Natural killer cell (primary cell): ENCODE results near the gene PPL. TPM values are rescaled to one million over a fixed set of nuclear protein-coding genes. Genes with fewer than 3 reads are reported as not detected.

Source experiments
- ATAC-seq, 3 donors: fragments of 150-1000 bp in 2 of 3; fragments of 200-7000 bp in 1 of 3; cut with Tn5 transposase; 1 replicate in 1 of 3; 2 replicates in 2 of 3; pipeline ENCODE4 v1.10.0; 2021; ENCODE audit warnings: mild to moderate bottlenecking in 2 of 3, moderate library complexity in 2 of 3
- DNase-seq, 2 donors: peaks; one replicate each; pipeline versions ENCODE4 v3.0.0 to v3.0.0-alpha.2; 2013 to 2021; ENCODE audit warnings: mixed read lengths in 1 of 2
- H3K27ac ChIP-seq: one replicate; pipeline ENCODE4 v1.5.1; 2013; ENCODE audit warnings: mild to moderate bottlenecking, low read length
- H3K27me3 ChIP-seq: one replicate; pipeline ENCODE4 v1.6.1; 2013; ENCODE audit warnings: low read length; ENCODE audit not compliant: control insufficient read depth, insufficient read depth
- H3K36me3 ChIP-seq: one replicate; pipeline ENCODE4 v1.6.1; 2013; ENCODE audit warnings: low read length; ENCODE audit not compliant: control insufficient read depth, insufficient read depth
- H3K4me1 ChIP-seq: one replicate; pipeline ENCODE4 v1.6.1; 2013; ENCODE audit warnings: low read length; ENCODE audit not compliant: control insufficient read depth, insufficient read depth
- H3K4me3 ChIP-seq: one replicate; pipeline ENCODE4 v1.5.1; 2013; ENCODE audit warnings: low read length
- H3K9me3 ChIP-seq: one replicate; pipeline ENCODE4 v1.6.1; 2013; ENCODE audit warnings: low read length; ENCODE audit not compliant: control insufficient read depth, insufficient read depth
- H3K27ac Mint-ChIP-seq, 2 donors: one replicate each; pipeline ENCODE4 v1.8.0; 2022; ENCODE audit warnings: mild to moderate bottlenecking in 2 of 2, mixed read lengths in 2 of 2, moderate library complexity in 1 of 2
- H3K27me3 Mint-ChIP-seq, 2 donors: one replicate each; pipeline ENCODE4 v1.8.0; 2022; ENCODE audit warnings: low read depth in 2 of 2, mixed read lengths in 2 of 2
- H3K36me3 Mint-ChIP-seq: one replicate; pipeline ENCODE4 v1.8.0; 2022; ENCODE audit warnings: mixed read lengths
- H3K4me1 Mint-ChIP-seq, 2 donors: one replicate each; pipeline ENCODE4 v1.8.0; 2022; ENCODE audit warnings: mixed read lengths in 2 of 2
- H3K4me3 Mint-ChIP-seq: one replicate; pipeline ENCODE4 v1.8.0; 2022; ENCODE audit warnings: mild to moderate bottlenecking, moderate library complexity, mixed read lengths
- H3K9me3 Mint-ChIP-seq, 2 donors: one replicate each; pipeline ENCODE4 v1.8.0; 2022; ENCODE audit warnings: mixed read lengths in 2 of 2
- CTCF ChIP-seq: fragments of 200-600 bp; IDR thresholded peaks from one replicate; pipeline ENCODE4 v1.8.0; 2022; ENCODE audit warnings: antibody characterized with exemption
- WGBS: methylation state at CpG from one replicate; pipeline ENCODE4 v1.1.7; 2013; ENCODE audit warnings: missing lambda C conversion rate; ENCODE audit not compliant: insufficient coverage; 5-methylcytosine and 5-hydroxymethylcytosine counted together
- intact Hi-C: fragments of 100-400 bp; cut with micrococcal nuclease; formaldehyde crosslinking; loops from one replicate; pipeline ENCODE4 v1.14.2; 2022
- total RNA-seq, 4 donors: library from RNA; stranded (reverse); fragments of 120-200 nt in 1 of 4; gene quantifications; one replicate each; pipeline versions ENCODE4 v1.2.3 to v1.2.4, GENCODE V29; 2013 to 2022

PPL gene
- total RNA-seq, 3 donors from 2014 or later (not counting 1 experiment from before 2014, with no cell fraction given), result not detected

DNA sequence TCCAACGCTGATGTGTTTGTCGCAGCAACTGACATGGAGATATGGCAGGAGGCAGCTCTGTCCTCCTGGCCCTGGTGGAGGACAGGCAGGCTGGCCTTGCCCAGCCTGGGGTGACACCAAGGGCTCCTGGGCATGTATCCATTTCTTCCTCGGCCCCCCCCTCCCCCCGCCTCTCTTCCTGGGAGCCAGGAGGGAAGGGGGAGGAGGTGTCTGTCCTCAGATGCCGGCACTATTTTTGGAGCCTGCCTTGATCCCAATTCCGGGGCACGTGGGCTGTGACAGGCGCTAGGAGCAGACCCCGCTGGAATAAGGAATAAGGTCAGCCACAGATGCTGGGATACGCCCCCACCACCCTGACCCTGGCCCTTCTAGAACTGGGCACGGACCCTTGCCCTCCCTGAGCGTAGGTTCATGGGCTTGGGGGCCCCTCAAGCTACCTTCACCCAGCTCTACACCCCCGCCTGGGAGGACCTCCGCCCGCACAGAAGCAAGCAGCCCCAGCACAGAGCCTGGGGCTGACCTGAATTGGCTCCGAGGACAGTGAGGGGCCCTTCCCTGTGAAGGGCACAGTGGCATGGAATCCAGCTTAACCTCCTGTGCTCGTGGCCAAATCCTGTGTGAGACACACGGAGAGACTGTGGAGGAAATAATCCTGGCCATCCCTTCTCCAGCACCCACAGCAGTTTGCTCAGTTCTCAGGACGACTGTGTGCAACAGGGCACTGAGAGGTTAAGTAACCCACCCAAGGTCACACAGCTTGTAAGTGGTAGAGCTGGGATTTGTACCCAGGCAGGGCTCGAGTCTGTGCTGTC, 45.3 kb upstream of the PPL start:
- ATAC-seq, result no peak
- intact Hi-C loops, result no loop called here
- H3K9me3 Mint-ChIP-seq, result no peaks in the 10 kb centered on the region
- no peak overlapping the region for H3K27ac Mint-ChIP-seq
- H3K4me1 ChIP-seq, result no peaks in the 10 kb centered on the region
- no peak for DNase-seq
- H3K4me1 Mint-ChIP-seq, result no peaks in the 10 kb centered on the region
- H3K9me3 ChIP-seq, result no peaks in the 10 kb centered on the region
- WGBS, result 74% methylated on average over 17 of the region's 20 CpGs
- no peak overlapping the region for H3K27ac ChIP-seq
- H3K36me3 ChIP-seq, result no peaks in the 10 kb centered on the region
- H3K27me3 ChIP-seq, result peaks cover 6% of the 10 kb centered on the region
- H3K27me3 Mint-ChIP-seq, result peaks cover 16 to 24% of the 10 kb centered on the region in 2 donors
- no peak overlapping the region for H3K4me3 ChIP-seq
- H3K36me3 Mint-ChIP-seq, result no peaks in the 10 kb centered on the region
- TF ChIP-seq CTCF, result no peak
- no peak overlapping the region for H3K4me3 Mint-ChIP-seq

GRCh38 chr16:4981473-4981872, 44.5 kb upstream of the PPL start:
- intact Hi-C loops, result no loop called here
- no peak for TF ChIP-seq CTCF
- no peaks in the 10 kb centered on the region for H3K4me1 ChIP-seq
- peaks cover 3% of the 10 kb centered on the region for H3K27me3 ChIP-seq
- no peaks in the 10 kb centered on the region for H3K9me3 ChIP-seq
- Mint-ChIP-seq H3K27ac (no peak overlapping the region), H3K9me3 (no peaks in the 10 kb centered on the region), H3K27me3 (peaks cover 10 to 16% of the 10 kb centered on the region in 2 donors), H3K4me3 (no peak overlapping the region), H3K4me1 (no peaks in the 10 kb centered on the region), H3K36me3 (no peaks in the 10 kb centered on the region)
- H3K4me3 ChIP-seq, result no peak overlapping the region
- DNase-seq (no peak), ATAC-seq (no peak)
- H3K27ac ChIP-seq, result no peak overlapping the region
- H3K36me3 ChIP-seq, result no peaks in the 10 kb centered on the region
- WGBS, result 81% methylated on average over 7 of the region's 7 CpGs

DNA sequence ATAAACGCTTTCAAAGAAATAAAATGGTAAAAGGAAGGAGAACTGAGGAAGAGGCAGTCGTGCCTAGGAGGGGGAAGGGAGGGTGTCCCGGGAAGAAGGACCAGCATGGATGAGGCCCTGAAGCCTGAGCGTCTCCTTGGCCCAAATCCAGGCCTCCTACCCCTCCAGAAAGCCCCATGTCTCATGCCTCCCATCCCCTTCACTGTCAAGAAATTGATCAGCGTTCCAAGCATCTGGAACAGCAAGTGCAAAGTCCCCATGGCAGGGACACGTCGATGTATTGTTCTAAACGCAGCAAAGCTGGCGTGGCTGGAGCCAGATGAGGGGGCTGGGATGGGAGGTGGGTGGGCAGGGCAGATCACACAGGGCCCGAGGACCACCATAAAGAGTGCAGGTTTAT, 43.7 kb upstream of the PPL start:
- H3K4me3 ChIP-seq, result no peak overlapping the region
- no peaks in the 10 kb centered on the region for H3K36me3 ChIP-seq
- no peak overlapping the region for H3K27ac ChIP-seq
- DNase-seq, result no peak
- no peaks in the 10 kb centered on the region for H3K9me3 ChIP-seq
- intact Hi-C loops, result no loop called here
- Mint-ChIP-seq H3K27me3 (peaks cover 5 to 9% of the 10 kb centered on the region in 2 donors), H3K4me3 (no peak overlapping the region), H3K9me3 (no peaks in the 10 kb centered on the region), H3K36me3 (no peaks in the 10 kb centered on the region), H3K27ac (no peak overlapping the region), H3K4me1 (no peaks in the 10 kb centered on the region)
- no peaks in the 10 kb centered on the region for H3K4me1 ChIP-seq
- WGBS, result 79% methylated on average over 10 of the region's 10 CpGs
- TF ChIP-seq CTCF, result no peak
- peaks cover 2% of the 10 kb centered on the region for H3K27me3 ChIP-seq
- no peak for ATAC-seq
